VCaP (cell line): Measurements from ENCODE around the gene PLXNC1.

Experiments used
- H3K27ac ChIP-seq: fragments of 450-650 bp; 2 replicates; pipeline ENCODE4 v1.5.1; 2017
- TF ChIP-seq, protein P1 (sequence below): fragments of 450-650 bp; conservative IDR thresholded peaks from 2 replicates; pipeline ENCODE4 v1.5.1; 2017; ENCODE audit warnings: mild to moderate bottlenecking, moderate library complexity

PLXNC1 gene

GRCh38 chr12:94326234-94326633, 177.9 kb downstream of the PLXNC1 start:
- TF ChIP-seq, protein P1, sequence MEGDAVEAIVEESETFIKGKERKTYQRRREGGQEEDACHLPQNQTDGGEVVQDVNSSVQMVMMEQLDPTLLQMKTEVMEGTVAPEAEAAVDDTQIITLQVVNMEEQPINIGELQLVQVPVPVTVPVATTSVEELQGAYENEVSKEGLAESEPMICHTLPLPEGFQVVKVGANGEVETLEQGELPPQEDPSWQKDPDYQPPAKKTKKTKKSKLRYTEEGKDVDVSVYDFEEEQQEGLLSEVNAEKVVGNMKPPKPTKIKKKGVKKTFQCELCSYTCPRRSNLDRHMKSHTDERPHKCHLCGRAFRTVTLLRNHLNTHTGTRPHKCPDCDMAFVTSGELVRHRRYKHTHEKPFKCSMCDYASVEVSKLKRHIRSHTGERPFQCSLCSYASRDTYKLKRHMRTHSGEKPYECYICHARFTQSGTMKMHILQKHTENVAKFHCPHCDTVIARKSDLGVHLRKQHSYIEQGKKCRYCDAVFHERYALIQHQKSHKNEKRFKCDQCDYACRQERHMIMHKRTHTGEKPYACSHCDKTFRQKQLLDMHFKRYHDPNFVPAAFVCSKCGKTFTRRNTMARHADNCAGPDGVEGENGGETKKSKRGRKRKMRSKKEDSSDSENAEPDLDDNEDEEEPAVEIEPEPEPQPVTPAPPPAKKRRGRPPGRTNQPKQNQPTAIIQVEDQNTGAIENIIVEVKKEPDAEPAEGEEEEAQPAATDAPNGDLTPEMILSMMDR = no peak
- H3K27ac ChIP-seq = no peak overlapping the region

- TF ChIP-seq, protein P1 = no peak
- H3K27ac ChIP-seq = no peak overlapping the region
These were observed 178.3 kb downstream of the PLXNC1 start for GRCh38 chr12:94326727-94327126.

- no peak overlapping the region for H3K27ac ChIP-seq
- TF ChIP-seq, protein P1 = no peak
These were observed 179.4 kb downstream of the PLXNC1 start for GRCh38 chr12:94327809-94328208.

GRCh38 chr12:94329366-94329765, 181.0 kb downstream of the PLXNC1 start:
- TF ChIP-seq, protein P1 = peak; percentile 47
- H3K27ac ChIP-seq = no peak overlapping the region

DNA sequence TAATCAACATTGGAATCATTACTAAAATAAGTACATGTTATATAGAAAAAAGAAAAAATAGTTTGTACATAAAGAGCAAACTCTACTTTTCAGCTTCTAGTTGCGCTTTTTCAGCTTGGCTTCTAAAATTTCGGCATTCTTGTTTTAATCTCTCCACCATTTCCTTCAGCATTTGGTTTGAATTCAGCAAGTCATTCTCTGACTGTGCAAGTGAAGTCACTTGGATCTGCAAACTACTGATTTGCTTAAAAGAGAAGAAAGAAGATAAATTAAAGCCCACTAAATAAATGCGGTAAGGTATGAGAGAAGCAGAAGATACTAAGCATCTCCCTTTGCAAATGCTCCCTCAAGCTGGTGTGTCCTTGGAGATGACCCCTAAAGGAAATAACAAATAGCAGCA, 185.0 kb downstream of the PLXNC1 start:
- H3K27ac ChIP-seq = no peak overlapping the region
- TF ChIP-seq, protein P1 = no peak

DNA sequence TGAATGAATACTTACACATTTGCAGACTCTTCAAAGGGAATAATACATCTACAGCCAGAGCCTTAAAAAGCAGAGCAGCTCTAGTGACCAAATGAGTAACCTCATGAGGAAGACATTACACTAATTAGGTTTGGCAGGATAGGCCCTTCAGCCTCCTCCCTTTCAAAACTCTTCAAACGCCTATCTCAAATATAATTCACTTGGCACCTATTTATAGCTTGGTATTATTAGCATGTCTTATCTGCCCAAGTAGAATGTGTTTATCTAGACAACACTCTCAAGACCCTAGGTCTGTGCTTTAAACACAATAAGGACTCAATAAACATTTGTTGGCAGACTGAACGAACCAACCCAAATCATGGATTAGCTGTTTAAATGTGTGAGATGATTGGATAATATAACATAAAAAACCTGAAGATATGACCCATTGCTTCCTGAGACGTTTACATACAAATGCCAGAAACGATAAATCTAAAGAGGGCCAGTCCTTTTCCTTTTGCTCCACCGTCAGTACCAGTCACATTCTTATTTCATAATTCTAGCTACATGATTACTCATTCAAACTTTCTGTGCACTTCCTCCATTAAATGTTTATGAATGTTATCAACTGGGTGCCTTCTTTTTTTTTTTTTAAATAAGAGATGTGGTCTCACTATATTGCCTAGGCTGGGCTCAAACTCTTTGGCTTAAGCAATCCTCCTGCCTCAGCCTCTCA, 188.0 kb downstream of the PLXNC1 start:
- TF ChIP-seq, protein P1 = no peak
- H3K27ac ChIP-seq = no peak overlapping the region

DNA sequence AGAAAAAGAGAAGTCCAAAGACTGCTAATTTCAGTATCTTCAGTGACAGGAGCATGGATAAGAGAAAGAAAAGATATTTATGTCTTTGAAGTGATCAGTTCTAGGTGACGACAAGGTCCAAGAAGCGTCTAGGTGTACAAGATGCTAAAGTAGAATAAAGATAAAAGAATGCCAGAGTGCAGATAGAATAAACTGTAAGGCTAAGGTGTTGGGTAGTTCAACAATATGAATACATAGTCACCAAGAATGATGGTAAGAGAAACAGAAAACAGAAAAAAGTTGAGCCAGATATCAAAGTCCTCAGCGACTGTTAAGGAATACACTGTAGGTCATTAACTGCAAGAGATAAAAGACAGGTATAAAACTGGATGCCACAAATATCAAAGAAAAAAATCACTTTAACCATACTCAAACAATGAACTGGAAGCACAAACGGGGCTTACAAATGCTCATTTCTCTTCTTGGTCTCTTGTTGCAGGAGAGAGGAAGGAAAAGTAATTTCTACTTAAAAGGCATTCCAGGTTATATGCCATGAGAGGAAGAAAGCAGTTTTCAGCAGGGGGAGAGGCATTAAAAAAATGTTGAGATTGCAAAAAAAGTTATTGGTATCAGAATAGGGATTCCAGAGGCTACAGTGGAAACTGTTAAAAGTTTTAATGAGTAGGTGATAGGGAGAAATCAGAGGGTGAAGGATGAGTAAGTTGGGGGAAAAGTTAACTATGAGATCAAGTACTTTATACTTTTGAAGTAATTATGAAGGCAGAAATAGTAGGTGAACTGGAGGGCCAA, 189.8 kb downstream of the PLXNC1 start:
- TF ChIP-seq, protein P1 = no peak
- no peak overlapping the region for H3K27ac ChIP-seq
